Upper lobe of left lung (tissue), 4 donors: ENCODE results near the gene ACVR2A.

Source experiments
- POLR2AphosphoS5 ChIP-seq, 2 donors: sonication (generic); formaldehyde crosslinking; IDR thresholded peaks; one replicate each; pipeline ENCODE4 v1.5.1; 2017; ENCODE audit warnings: antibody characterized with exemption in 2 of 2
- TF ChIP-seq, protein P1 (sequence below), 6 experiments: fragments of 450-650 bp in 4 of 6; fragments of 200-600 bp in 2 of 6; sonication (generic) in 2 of 6; IDR thresholded peaks; one replicate each; pipeline ENCODE4 v1.5.1; 2016 to 2019; ENCODE audit warnings: antibody characterized with exemption in 6 of 6

- TF ChIP-seq, protein P1, sequence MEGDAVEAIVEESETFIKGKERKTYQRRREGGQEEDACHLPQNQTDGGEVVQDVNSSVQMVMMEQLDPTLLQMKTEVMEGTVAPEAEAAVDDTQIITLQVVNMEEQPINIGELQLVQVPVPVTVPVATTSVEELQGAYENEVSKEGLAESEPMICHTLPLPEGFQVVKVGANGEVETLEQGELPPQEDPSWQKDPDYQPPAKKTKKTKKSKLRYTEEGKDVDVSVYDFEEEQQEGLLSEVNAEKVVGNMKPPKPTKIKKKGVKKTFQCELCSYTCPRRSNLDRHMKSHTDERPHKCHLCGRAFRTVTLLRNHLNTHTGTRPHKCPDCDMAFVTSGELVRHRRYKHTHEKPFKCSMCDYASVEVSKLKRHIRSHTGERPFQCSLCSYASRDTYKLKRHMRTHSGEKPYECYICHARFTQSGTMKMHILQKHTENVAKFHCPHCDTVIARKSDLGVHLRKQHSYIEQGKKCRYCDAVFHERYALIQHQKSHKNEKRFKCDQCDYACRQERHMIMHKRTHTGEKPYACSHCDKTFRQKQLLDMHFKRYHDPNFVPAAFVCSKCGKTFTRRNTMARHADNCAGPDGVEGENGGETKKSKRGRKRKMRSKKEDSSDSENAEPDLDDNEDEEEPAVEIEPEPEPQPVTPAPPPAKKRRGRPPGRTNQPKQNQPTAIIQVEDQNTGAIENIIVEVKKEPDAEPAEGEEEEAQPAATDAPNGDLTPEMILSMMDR (IDR thresholded peaks at IDR 0.05): no peak
- no peak for TF ChIP-seq POLR2AphosphoS5 (IDR thresholded peaks at IDR 0.05)
Measured at GRCh38 chr2:147800316-147800715, 44.5 kb upstream of the ACVR2A start.
